B cell (primary cell): ENCODE results near the gene FAM204A. TPM values are rescaled to one million over a fixed set of nuclear protein-coding genes. Genes with fewer than 3 reads are reported as not detected.

Experiments
- ATAC-seq: fragments of 200-7000 bp; cut with Tn5 transposase; one replicate; pipeline ENCODE4 v1.10.0; 2021; ENCODE audit warnings: low read depth, mild to moderate bottlenecking, moderate number of reproducible peaks, moderate library complexity
- CTCF ChIA-PET: fragments of 350-600 bp; sonication (Branson Sonifier 250); formaldehyde crosslinking; loops from one replicate; lab custom pipeline; 2021; ENCODE audit warnings: antibody characterized with exemption, inconsistent platforms; lab: Charles Lee
- POLR2A ChIA-PET: fragments of 350-600 bp; sonication (Branson Sonifier 250); formaldehyde crosslinking; loops from one replicate; lab custom pipeline; 2021; ENCODE audit warnings: antibody characterized with exemption; lab: Charles Lee
- DNase-seq: peaks from one replicate; pipeline ENCODE4 v3.0.0; 2013
- H2AFZ ChIP-seq: 2 replicates; pipeline ENCODE4 v1.6.1; 2012; ENCODE audit warnings: mild to moderate bottlenecking, low read depth, low read length; ENCODE audit not compliant: insufficient read depth, poor library complexity, severe bottlenecking
- H3K27ac ChIP-seq, 2 donors: 1 replicate in 1 of 2; 2 replicates in 1 of 2; pipeline ENCODE4 v1.5.1; 2012 to 2013; ENCODE audit warnings: low read length in 2 of 2, mild to moderate bottlenecking in 2 of 2, moderate library complexity in 1 of 2
- H3K27me3 ChIP-seq, 4 experiments: fragments of 200-600 bp in 1 of 4; sonication (generic) in 1 of 4; replicated peaks in 1 of 4; 1 replicate in 2 of 4; 2 replicates in 2 of 4; pipeline versions ENCODE4 v1.6.1 to v1.7.0; 2013 to 2016; ENCODE audit warnings: low read length in 3 of 4, mild to moderate bottlenecking in 2 of 4, mixed read lengths in 1 of 4, moderate library complexity in 1 of 4; ENCODE audit not compliant: insufficient read depth in 4 of 4, control insufficient read depth in 3 of 4; ENCODE audit errors: control extremely low read depth in 1 of 4
- H3K36me3 ChIP-seq, 2 experiments: replicated peaks in 1 of 2; 1 replicate in 1 of 2; 2 replicates in 1 of 2; pipeline versions ENCODE4 v1.6.1 to v1.7.1; 2013; ENCODE audit warnings: low read length in 1 of 2; ENCODE audit not compliant: insufficient read depth in 2 of 2, control insufficient read depth in 1 of 2; ENCODE audit errors: control extremely low read depth in 1 of 2, extremely low read depth in 1 of 2
- H3K4me1 ChIP-seq, 2 donors: fragments of 200-600 bp in 1 of 2; sonication (generic) in 1 of 2; 1 replicate in 1 of 2; 2 replicates in 1 of 2; pipeline versions ENCODE4 v1.5.1 to v1.6.1; 2013 to 2017; ENCODE audit warnings: low read length in 2 of 2; ENCODE audit not compliant: control insufficient read depth in 2 of 2, insufficient read depth in 2 of 2
- H3K4me2 ChIP-seq: replicated peaks from 2 replicates; pipeline ENCODE3; 2012; ENCODE audit warnings: mild to moderate bottlenecking, low read depth, low read length; ENCODE audit not compliant: poor library complexity, severe bottlenecking
- H3K4me3 ChIP-seq, 5 experiments: fragments of 200-600 bp in 1 of 5; sonication (generic) in 1 of 5; 1 replicate in 3 of 5; 2 replicates in 2 of 5; pipeline versions ENCODE4 v1.5.1 to v1.7.0; 2011 to 2016; ENCODE audit warnings: low read length in 4 of 5, mild to moderate bottlenecking in 4 of 5, low read depth in 2 of 5, control low read depth in 1 of 5, moderate library complexity in 1 of 5; ENCODE audit not compliant: insufficient read depth in 1 of 5; ENCODE audit errors: control extremely low read depth in 1 of 5, extremely low read depth in 1 of 5
- H3K79me2 ChIP-seq: fragments of 200-600 bp; sonication (generic); one replicate; pipeline ENCODE4 v1.6.0; 2016; ENCODE audit warnings: low read length; ENCODE audit not compliant: control insufficient read depth, insufficient read depth
- H3K9ac ChIP-seq: fragments of 200-600 bp; sonication (generic); 2 replicates; pipeline ENCODE4 v1.6.1; 2017; ENCODE audit warnings: mild to moderate bottlenecking, low read length, moderate library complexity
- H3K9me3 ChIP-seq, 3 donors: one replicate each; pipeline versions ENCODE4 v1.6.1 to v1.7.1; 2013; ENCODE audit warnings: low read length in 2 of 3; ENCODE audit not compliant: control insufficient read depth in 2 of 3, insufficient read depth in 1 of 3; ENCODE audit errors: control extremely low read depth in 1 of 3
- H4K20me1 ChIP-seq: 2 replicates; pipeline ENCODE4 v1.6.0; 2012; ENCODE audit warnings: mild to moderate bottlenecking, low read length; ENCODE audit not compliant: insufficient read depth, control insufficient read depth, poor library complexity, severe bottlenecking
- H3K27ac Mint-ChIP-seq: one replicate; pipeline ENCODE4 v1.8.0; 2021; ENCODE audit warnings: mixed read lengths
- H3K27me3 Mint-ChIP-seq: one replicate; pipeline ENCODE4 v1.8.0; 2021; ENCODE audit warnings: mixed read lengths
- H3K4me1 Mint-ChIP-seq: one replicate; pipeline ENCODE4 v1.8.0; 2021; ENCODE audit warnings: mixed read lengths
- H3K4me3 Mint-ChIP-seq: one replicate; pipeline ENCODE4 v1.8.0; 2021; ENCODE audit warnings: mixed read lengths
- H3K9me3 Mint-ChIP-seq: one replicate; pipeline ENCODE4 v1.8.0; 2022; ENCODE audit warnings: mixed read lengths; ENCODE audit not compliant: insufficient read depth
- CTCF ChIP-seq: fragments of 200-600 bp; IDR thresholded peaks from one replicate; pipeline ENCODE4 v1.8.0; 2022; ENCODE audit warnings: antibody characterized with exemption, mild to moderate bottlenecking
- EZH2 ChIP-seq: IDR thresholded peaks from 2 replicates; pipeline ENCODE4 v1.6.1; 2012; ENCODE audit warnings: borderline replicate concordance, low read depth, mild to moderate bottlenecking, moderate library complexity, low read length; ENCODE audit not compliant: insufficient read depth, poor library complexity, severe bottlenecking
- WGBS: methylation state at CpG from one replicate; pipeline ENCODE4 v1.1.5; 2013; ENCODE audit warnings: missing lambda C conversion rate; ENCODE audit not compliant: insufficient coverage; 5-methylcytosine and 5-hydroxymethylcytosine counted together
- intact Hi-C: fragments of 100-400 bp; cut with micrococcal nuclease; formaldehyde crosslinking; loops from one replicate; pipeline ENCODE4 v1.10.0; 2022
- polyA plus RNA-seq: library from polyadenylated mRNA; depleted of rRNA; stranded (reverse); fragments of >200 nt; gene quantifications from 2 replicates; pipeline ENCODE4 v1.2.3, GENCODE V29; 2012
- total RNA-seq, 2 donors: library from RNA; stranded (reverse); fragments of 120-200 nt in 1 of 2; gene quantifications; 1 replicate in 1 of 2; 2 replicates in 1 of 2; pipeline versions ENCODE4 v1.2.3 to v1.2.4, GENCODE V29; 2013 to 2022

Gene FAM204A
- total and polyA plus RNA-seq, 2 donors (not counting 1 experiment from before 2014, with no cell fraction given), result 14.2 to 79.8 TPM

GRCh38 chr10:118309911-118310310 is 32.2 kb downstream of the FAM204A start:
- no peaks in the 10 kb centered on the region for H3K27me3 Mint-ChIP-seq
- ATAC-seq, result no peak
- H3K4me3 Mint-ChIP-seq, result no peak overlapping the region
- no peak overlapping the region for H3K9ac ChIP-seq
- no peak overlapping the region for H3K27ac Mint-ChIP-seq
- no peak for DNase-seq
- 100% methylated on average over 1 of the region's 2 CpGs for WGBS
- H3K4me2 ChIP-seq, result no peak overlapping the region
- H3K4me1 Mint-ChIP-seq, result no peaks in the 10 kb centered on the region
- POLR2A ChIA-PET, result no interaction called here
- H3K9me3 Mint-ChIP-seq, result no peaks in the 10 kb centered on the region
- H3K4me1 ChIP-seq, result no peaks in the 10 kb centered on the region
- no peaks in the 10 kb centered on the region for H3K27me3 ChIP-seq
- H3K9me3 ChIP-seq, result no peaks in the 10 kb centered on the region
- H3K27ac ChIP-seq, result no peak overlapping the region
- H3K4me3 ChIP-seq, result no peak overlapping the region
- no peak for TF ChIP-seq EZH2
- TF ChIP-seq CTCF, result no peak
- peaks cover 31 to 44% of the 10 kb centered on the region in 2 experiments for H3K36me3 ChIP-seq
- intact Hi-C loops, result no loop called here
- CTCF ChIA-PET, result no interaction called here
- no peak overlapping the region for H2AFZ ChIP-seq
- H3K79me2 ChIP-seq, result no peaks in the 10 kb centered on the region
- H4K20me1 ChIP-seq, result no peaks in the 10 kb centered on the region

GRCh38 chr10:118308664-118309063 is 33.5 kb downstream of the FAM204A start:
- Histone ChIP-seq H3K9ac (no peak overlapping the region), H3K9me3 (no peaks in the 10 kb centered on the region), H3K27me3 (no peaks in the 10 kb centered on the region), H3K79me2 (no peaks in the 10 kb centered on the region), H3K4me1 (no peaks in the 10 kb centered on the region), H3K36me3 (peaks cover 38 to 41% of the 10 kb centered on the region in 2 experiments), H3K4me3 (no peak overlapping the region), H4K20me1 (no peaks in the 10 kb centered on the region), H3K4me2 (no peak overlapping the region), H3K27ac (no peak overlapping the region), H2AFZ (no peak overlapping the region)
- ChIA-PET POLR2A (no interaction called here), CTCF (no interaction called here)
- Mint-ChIP-seq H3K4me1 (no peaks in the 10 kb centered on the region), H3K9me3 (no peaks in the 10 kb centered on the region), H3K27me3 (no peaks in the 10 kb centered on the region), H3K4me3 (no peak overlapping the region), H3K27ac (no peak overlapping the region)
- 100% methylated on average over 4 of the region's 6 CpGs for WGBS
- ATAC-seq, result no peak
- TF ChIP-seq EZH2, result no peak
- no peak for TF ChIP-seq CTCF
- DNase-seq, result no peak
- intact Hi-C loops, result no loop called here
